Stromal cell of bone marrow (primary cell): ENCODE data around the gene SNIP1.
A peak's percentile ranks its signal among the peaks of the same experiment; 100 is the strongest.
"Not testable (repeated sequence)": the region's sequence is repeated elsewhere in the genome, so short reads cannot be mapped to it uniquely, and the experiment has no call there.

ENCODE experiments used
- DNase-seq: peaks from one replicate; pipeline ENCODE4 v3.0.0-alpha.2; 2012; ENCODE audit warnings: low read depth

The SNIP1 gene

DNA sequence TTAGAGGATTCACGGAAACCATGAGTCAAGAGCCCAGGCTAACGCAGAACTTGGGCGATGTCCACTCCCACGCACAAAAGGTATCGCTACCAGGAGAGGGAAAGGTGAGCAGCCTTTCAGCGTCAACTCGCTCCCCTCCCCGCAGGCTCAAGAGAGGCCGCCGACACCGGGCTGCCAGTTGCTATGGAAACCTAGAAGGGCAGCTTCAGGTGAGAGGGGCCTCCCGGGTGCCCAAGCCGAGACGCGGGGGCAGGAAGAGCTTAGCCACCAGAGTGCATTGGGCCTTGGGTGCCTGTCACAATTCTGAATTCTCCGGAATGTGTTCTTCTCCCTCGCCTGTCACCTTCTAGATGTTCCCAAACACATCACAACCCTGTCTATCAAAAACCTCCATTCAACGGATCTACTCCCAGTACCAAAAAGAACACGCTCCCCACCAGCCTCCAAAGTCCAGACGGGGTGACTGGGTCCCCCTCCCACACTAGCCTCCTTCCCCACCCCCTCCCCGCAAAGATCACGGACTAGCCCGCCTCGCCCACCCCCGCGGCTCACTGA is 40.2 kb downstream of the SNIP1 start:
- DNase-seq = no peak

DNA sequence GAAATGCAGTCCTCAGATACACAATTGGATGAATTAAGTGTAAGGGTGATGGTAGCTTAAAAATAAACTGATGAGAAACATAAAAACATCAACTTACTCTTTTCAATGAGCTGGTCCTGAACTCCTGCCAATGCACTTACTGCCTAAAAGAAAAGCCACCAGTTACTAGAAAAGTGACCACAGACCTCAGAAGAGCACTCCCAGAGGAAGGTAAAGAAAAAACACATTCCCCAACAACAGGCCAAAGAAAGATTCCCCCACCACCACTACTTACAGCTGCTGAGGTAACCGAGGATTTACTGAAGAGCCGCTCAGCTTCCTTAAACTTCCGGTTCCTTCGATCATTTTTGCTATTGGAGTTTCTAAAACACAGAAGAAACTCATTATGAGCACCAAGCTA is 44.9 kb downstream of the SNIP1 start:
- DNase-seq = peak; percentile 71

DNA sequence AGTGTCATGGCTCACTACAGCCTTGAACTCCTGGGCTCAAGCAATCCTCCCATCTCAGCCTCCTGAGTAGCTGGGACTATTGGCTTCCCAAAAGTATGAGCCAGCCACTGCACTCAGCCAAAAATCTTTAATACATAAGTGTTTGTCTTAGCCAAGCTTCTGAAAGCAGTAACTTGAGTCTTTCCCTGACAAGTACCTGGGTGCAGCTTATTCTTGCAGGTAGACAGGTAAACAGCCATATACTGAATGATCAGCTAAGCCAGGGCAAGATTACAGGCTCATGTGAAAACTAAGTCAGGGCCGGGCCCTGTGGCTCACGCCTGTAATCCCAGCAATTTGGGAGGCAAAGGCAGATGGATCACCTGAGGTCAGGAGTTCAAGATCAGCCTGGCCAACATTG is 47.4 kb downstream of the SNIP1 start:
- no peak for DNase-seq

DNA sequence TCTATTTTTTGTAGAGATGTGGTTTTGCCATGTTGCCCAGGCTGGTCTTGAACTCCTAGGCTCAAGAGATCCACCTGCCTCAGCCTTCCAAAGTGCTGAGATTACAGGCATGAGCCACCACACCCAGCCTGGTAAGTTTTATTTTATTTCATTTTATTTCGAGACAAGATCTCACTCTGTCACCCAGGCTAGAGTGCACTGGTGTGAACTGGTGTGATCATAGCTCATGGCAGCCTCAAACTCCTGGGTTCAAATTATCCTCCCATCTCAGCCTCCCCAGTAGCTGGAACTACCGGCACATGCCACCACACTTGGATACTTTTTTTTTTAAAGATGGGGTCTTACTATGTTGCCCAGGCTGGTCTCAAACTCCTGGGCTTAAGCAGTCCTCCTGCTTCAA is 51.3 kb downstream of the SNIP1 start:
- DNase-seq = not testable (repeated sequence)

DNA sequence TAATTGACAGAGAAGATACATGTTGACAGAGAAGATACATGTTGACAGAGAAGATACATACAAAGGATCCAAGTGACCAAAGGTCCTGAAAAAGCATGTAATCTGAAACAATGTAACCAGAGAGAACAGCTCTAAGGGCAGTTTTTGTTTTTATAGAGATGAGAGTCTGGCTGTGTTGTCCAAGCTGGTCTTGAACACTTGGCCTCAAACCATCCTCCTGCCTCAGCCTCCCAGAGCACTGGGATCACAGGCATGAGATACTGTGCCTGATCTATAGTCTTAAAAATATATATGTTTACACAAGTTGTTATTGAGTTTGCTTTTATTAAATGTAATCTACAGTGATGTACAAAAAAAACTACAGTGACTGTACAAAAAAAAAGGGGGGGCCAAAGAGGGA is 52.0 kb downstream of the SNIP1 start:
- no peak for DNase-seq

DNA sequence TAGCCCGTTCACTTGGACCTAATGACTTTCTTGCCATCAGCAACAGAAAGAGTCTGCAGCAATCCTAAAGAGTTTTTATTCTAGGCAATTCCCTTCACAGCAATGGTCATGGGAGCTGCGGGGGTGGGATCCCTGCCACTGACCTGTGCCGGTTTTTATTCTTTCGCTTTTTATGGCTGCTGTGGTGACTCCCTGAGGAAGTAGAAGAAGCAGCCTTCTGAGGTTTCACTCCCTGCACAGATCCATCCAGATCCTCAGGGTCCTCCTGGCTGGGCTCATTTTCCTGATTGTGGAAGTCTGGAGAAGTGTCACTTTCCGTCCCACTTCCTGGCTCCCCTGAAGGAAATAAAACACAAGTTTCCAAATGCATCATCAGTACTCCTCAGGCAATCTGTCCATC is 52.4 kb downstream of the SNIP1 start:
- no peak for DNase-seq

DNA sequence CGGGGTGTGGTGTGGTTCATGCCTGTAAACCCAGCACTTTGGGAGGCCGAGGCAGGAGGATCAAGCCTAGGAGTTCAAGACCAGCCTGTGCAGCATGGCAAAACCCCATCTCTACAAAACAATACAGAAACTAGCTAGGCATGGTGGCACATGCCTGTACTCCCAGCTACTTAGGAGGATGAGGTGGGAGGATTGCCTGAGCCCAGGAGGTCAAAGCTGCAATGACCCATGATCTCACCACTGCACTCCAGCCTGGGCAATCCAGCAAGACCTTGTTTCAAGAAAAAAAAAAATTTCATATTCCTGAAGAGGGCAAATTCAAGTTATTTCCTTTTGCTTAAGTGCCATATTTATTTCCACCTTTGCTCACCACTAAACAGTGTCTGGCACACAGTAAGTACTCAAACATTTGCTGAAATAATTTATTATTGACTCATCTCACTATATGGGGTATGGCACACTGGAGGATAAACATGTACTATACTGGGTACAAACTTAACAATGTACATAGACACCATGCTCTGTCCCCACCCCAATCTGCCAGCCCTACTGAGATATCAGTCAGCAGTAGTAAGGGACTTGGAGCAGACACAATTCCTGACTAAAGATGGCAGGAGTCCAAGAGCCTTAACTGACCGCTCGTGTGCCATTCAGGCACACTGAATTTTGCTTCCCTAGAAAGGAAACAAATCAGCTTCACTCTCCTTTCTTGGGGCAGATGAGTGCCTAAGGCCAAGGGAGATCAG is 55.0 kb downstream of the SNIP1 start:
- DNase-seq = peak; percentile 51

DNA sequence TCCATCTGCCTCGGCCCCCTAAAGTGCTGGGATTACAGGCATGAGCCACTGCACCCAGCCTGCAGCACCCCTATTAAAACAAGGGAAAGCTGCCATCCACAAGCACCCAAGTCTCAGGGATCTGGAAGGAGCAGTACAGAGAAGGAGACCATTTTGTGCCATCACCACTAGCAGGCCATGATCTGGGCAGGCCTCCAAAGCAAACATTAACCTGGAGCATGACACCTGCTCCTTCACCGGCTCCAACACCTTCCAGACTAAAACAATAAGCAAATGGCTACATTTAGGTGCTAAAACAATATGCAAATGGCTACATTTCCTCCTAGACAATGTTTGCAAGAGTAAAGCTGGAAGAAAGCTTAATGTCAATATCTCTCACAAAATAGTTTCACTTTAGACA is 56.3 kb downstream of the SNIP1 start:
- DNase-seq = no peak

DNA sequence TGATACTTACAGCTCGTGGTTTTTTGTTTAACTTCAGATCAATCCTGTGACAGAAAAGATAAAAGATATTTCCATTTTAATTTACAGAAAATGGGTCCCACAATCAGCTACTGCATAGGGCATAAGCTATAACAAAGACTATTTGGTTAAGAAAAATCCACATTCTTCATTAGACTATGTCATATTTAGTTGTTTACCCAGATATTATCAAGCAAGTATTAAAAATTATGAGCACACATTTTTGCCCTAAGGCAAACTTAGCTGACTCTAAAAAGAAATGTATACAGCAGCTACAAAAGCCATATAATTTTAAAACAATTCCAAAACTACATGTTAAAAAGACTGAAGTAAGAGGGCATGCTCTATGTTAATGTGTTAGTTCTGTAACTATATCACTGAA is 58.2 kb downstream of the SNIP1 start:
- no peak for DNase-seq

DNA sequence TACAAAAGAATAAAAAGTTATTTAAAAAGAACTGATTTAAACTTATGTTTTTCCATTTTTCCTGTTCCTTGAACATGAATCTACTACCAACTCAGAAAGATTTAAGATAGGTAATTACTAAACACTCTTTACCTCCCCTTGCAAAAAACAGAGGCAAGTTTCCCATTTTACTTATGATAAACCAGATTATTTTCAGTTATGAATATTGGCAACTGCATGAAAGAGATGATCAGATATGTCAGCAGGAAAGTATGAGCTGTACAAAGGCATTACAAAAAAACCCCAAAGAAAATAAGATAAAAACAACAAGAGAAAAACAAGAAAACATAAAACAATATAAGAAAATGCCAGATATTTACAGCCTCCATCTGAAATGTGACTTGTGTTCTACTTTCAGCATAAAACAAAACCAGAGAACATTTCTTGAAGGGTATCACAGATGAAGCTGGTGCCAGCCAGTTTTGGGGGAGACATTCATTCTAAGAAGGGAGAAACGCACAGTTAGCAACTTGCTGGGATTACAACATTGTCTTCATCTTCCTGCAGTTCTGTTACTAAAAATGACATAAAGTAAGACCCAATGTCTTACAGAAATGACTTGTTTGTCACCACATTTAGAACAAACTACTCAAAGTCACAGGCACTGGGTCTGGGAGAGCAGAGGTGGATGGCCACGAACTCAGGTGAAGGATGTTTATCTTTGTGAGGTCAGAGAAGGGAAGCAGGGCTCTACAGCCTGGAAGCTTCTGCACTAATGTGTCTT is 60.6 kb downstream of the SNIP1 start:
- DNase-seq = no peak

DNA sequence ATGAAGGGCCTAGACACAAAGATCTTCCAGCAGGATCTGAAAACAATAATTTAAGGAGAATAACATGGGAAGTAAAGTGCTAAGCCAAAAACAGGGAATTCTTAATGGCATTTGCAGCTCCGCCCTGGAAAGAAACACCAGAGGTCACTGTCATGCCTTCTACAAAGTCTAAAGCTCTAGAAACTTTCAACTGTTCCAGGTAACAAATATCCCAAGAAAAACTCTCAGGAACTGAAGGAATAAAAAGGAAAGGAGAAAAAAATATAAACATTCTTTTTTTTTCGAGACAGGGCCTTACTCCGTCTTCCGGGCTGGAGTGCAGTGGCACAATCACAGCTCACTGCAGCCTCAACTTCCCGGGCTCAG is 66.5 kb downstream of the SNIP1 start:
- DNase-seq = no peak

DNA sequence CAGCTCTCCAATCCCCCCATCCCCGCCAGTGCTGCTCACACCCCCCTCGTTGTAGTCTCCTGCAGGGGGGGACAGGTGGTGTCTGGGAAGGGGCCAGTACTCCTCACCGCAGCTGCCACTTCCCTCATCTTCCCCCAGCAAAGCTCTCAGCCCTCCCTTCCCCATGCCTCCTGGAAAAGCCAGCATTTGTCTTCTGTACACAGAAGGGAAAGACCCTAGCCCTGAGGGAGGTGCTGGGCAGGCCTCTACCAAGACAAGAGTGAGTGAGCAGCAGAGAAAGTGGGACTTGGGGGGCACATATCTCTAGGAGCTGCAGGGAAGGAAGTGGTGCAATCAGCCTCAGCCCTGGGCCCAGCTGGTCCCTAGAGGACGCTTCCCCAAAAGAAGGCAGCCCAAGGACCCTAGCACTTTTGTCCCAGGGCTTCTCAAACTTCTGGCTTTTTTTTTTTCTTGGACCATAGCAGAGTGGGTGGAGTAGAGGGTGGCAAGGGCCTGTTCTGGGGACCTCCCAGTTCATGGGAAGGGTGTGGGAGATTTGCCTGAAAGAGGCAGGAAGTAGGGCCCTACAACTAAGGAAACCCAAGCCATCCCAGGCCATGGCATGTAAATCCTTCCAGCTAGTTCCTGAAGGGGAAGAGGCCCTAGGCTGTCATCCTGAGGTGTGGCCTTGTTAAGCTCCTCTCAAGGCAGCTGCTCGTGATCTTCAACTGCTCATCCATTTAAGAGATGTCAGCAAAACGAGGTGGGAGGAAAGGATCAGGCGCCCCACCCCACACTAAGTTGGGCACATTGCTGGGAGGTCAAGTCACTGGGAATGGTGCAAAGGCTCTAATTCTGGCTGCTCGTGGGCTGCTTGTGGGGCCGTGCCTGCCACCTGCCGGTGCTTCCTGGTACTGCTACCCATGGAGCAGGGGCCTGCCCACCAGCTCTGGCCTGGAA is 67.1 kb downstream of the SNIP1 start:
- DNase-seq = peak; percentile 56

DNA sequence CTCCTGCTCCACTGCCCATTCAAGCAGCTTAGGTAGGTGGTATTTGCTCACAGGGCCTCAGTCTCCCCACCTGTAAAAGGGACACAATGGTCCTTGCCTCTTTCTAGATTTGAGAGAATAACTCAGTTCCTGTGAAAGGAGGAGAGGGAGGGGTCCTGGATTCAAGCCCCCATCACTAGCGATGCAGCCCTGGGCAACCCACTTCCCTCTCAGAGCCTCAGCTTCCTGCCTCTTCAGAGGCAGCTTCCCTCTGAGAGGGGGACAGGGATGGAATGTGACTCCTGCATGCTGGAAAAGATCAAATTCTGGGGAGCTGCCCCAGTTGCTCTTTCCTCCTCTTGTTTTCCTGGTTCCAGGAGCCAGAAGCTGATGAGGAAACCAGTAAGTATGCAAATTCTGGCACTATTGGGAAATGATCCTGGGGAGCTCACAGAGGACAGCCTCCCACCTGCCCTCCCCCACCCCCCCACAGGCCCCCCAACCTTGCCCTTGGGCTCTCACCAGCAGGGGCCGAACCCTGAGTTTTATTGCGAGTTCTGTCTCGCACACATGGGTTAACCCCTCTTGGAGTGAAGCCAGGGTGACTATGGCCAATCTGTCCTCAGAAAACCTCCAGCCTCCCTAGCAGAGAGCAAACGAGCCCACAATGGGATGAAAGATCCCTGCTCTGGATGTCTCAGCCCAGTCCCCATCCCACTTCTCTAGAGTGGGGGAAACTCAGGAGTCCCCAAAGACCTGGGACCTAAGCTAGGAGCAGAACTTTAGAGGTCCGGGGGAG is 68.0 kb downstream of the SNIP1 start:
- DNase-seq = no peak
